ENCODE measurements around the gene GORAB. TPM values are rescaled to one million over a fixed set of nuclear protein-coding genes. Genes with fewer than 3 reads are reported as not detected.

The GORAB gene
- total and polyA plus RNA-seq, 2 of the 4 experiments (the other 2 are of a cell fraction): 11.3 to 14.0 TPM

DNA sequence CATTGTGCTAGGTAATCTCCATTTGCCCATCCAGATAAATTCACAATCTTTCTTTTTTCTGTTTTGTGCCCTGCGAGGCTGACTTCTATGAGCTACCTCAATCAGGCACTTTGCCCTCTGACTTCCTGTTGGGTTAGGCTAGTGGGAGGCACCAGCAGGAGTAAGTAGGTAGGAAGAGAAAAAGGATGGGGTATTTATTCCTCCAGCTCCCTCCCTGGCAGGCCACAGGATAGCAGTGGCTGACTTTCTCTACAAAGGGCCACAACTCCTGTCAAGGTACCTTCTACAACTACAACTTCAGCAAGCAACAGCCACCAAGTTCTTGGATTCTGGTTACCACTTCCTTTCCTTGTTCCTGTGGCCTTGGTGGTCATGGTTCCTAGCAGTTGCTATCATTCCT is 18.8 kb upstream of the GORAB start:
- no peak overlapping the region for H3K18ac ChIP-seq (ENCODE audit: low read depth, low read length)
- H3K36me3 ChIP-seq (ENCODE audit: control insufficient read depth, insufficient read depth, low read length): no peaks in the 10 kb centered on the region
- H3K27ac ChIP-seq (ENCODE audit: insufficient read depth, low read length): no peak overlapping the region
- no peak overlapping the region for H4K8ac ChIP-seq (ENCODE audit: low read depth in 2 of 2, low read length in 2 of 2)
- no peak for TF ChIP-seq RFX5 (IDR thresholded peaks at IDR 0.05; ENCODE audit: low read depth, low read length)
- no peak for TF ChIP-seq FOS (IDR thresholded peaks at IDR 0.05; ENCODE audit: low read depth, low read length)
- no peak for TF ChIP-seq MAFK (IDR thresholded peaks at IDR 0.05; ENCODE audit: low read depth, low read length)
- TF ChIP-seq RAD21 (IDR thresholded peaks at IDR 0.05; ENCODE audit: low read length): no peak
- TF ChIP-seq, protein P1, sequence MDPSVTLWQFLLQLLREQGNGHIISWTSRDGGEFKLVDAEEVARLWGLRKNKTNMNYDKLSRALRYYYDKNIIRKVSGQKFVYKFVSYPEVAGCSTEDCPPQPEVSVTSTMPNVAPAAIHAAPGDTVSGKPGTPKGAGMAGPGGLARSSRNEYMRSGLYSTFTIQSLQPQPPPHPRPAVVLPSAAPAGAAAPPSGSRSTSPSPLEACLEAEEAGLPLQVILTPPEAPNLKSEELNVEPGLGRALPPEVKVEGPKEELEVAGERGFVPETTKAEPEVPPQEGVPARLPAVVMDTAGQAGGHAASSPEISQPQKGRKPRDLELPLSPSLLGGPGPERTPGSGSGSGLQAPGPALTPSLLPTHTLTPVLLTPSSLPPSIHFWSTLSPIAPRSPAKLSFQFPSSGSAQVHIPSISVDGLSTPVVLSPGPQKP (IDR thresholded peaks at IDR 0.05; ENCODE audit: borderline replicate concordance, low read depth, low read length): no peak
- no peak for TF ChIP-seq NFE2L2 (IDR thresholded peaks at IDR 0.05; ENCODE audit: low read depth, low read length)
- no peak for TF ChIP-seq MAZ (IDR thresholded peaks at IDR 0.05; ENCODE audit: borderline replicate concordance, low read depth, low read length)
- no peak for TF ChIP-seq CEBPB (IDR thresholded peaks at IDR 0.05; ENCODE audit: low read depth, low read length)
- no peak for TF ChIP-seq RCOR1 (IDR thresholded peaks at IDR 0.05; ENCODE audit: insufficient replicate concordance, low read length)
- no peak for TF ChIP-seq MXI1 (IDR thresholded peaks at IDR 0.05; ENCODE audit: borderline replicate concordance, low read depth, low read length)
- no peak for TF ChIP-seq CHD1 (IDR thresholded peaks at IDR 0.05; ENCODE audit: low read depth, low read length)
- TF ChIP-seq SMC3 (IDR thresholded peaks at IDR 0.05; ENCODE audit: low read depth, low read length): no peak
- TF ChIP-seq, protein P2, sequence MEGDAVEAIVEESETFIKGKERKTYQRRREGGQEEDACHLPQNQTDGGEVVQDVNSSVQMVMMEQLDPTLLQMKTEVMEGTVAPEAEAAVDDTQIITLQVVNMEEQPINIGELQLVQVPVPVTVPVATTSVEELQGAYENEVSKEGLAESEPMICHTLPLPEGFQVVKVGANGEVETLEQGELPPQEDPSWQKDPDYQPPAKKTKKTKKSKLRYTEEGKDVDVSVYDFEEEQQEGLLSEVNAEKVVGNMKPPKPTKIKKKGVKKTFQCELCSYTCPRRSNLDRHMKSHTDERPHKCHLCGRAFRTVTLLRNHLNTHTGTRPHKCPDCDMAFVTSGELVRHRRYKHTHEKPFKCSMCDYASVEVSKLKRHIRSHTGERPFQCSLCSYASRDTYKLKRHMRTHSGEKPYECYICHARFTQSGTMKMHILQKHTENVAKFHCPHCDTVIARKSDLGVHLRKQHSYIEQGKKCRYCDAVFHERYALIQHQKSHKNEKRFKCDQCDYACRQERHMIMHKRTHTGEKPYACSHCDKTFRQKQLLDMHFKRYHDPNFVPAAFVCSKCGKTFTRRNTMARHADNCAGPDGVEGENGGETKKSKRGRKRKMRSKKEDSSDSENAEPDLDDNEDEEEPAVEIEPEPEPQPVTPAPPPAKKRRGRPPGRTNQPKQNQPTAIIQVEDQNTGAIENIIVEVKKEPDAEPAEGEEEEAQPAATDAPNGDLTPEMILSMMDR (conservative IDR thresholded peaks at IDR 0.05; ENCODE audit: low read depth, low read length): no peak
- TF ChIP-seq USF2 (IDR thresholded peaks at IDR 0.05; ENCODE audit: low read depth, low read length): no peak
- TF ChIP-seq BHLHE40 (IDR thresholded peaks at IDR 0.05; ENCODE audit: low read depth, low read length): no peak
- TF ChIP-seq POLR2A (IDR thresholded peaks at IDR 0.05; ENCODE audit: low read depth, low read length): no peak
- peak overlapping the region; percentile 8 for H2AFZ ChIP-seq (replicated peaks; ENCODE audit: low read length, poor library complexity)
- DNase-seq (no peak), ATAC-seq (ENCODE audit: low read depth) (no peak)
- no CpG with 5 or more reads among the region's 1 CpG for WGBS, 2 experiments (ENCODE audit: extremely low coverage in 2 of 2, insufficient read length in 1 of 2)
- no TSS peak for BruUV-seq (replicated peaks)
- intact Hi-C loops (cut with micrococcal nuclease) (no loop called here), dilution Hi-C loops (cut with HindIII; ENCODE audit: low sequenced_read_pairs, unreplicated experiment) (no loop called here), in situ Hi-C loops (cut with MboI; ENCODE audit: low sequenced_read_pairs) (no loop called here)
- no peaks in the 10 kb centered on the region for H3K27me3 ChIP-seq (ENCODE audit: control insufficient read depth, insufficient read depth, low read length)
- ChIA-PET CTCF (interaction anchor here (0.6 kb wide), 2 partner anchors 354 to 365 kb away, joined by 3 read pairs; no protein-coding TSS in a partner anchor), POLR2A (ENCODE audit: unreplicated experiment) (no interaction called here)
- H3K4me3 ChIP-seq (ENCODE audit: insufficient read depth, low read depth, low read length): no peak overlapping the region
- no peak overlapping the region for H3K23ac ChIP-seq (ENCODE audit: low read depth, low read length)
- no peaks in the 10 kb centered on the region for H3K9me3 ChIP-seq (ENCODE audit: control insufficient read depth, insufficient read depth, low read length)
- H2AK9ac ChIP-seq (replicated peaks; ENCODE audit: low read depth, low read length, poor library complexity): no peak overlapping the region
- H3K4ac ChIP-seq (ENCODE audit: low read depth, low read length): no peak overlapping the region; the same call in 1 of the 2 replicates
- H2BK5ac ChIP-seq (ENCODE audit: low read depth, low read length, poor library complexity, severe bottlenecking): no peak overlapping the region
- H2AK5ac ChIP-seq (ENCODE audit: low read depth, low read length): no peak overlapping the region
- no peak overlapping the region for H3K56ac ChIP-seq (ENCODE audit: extremely low read depth, insufficient read depth, low read length)
- H3K9me1 ChIP-seq (ENCODE audit: insufficient read depth, low read length): no peaks in the 10 kb centered on the region
- H3K4me1 ChIP-seq (ENCODE audit: control insufficient read depth, insufficient read depth, low read length): no peaks in the 10 kb centered on the region
- no peak overlapping the region; the same call in 1 of the 2 replicates for H3K14ac ChIP-seq (replicated peaks; ENCODE audit: low read depth, low read length)
- H3K79me1 ChIP-seq (ENCODE audit: low read depth in 1 of 2, low read length in 2 of 2): no peaks in the 10 kb centered on the region
- H3K9ac ChIP-seq (ENCODE audit: low read depth, low read length): no peak overlapping the region
- no peak overlapping the region for H4K91ac ChIP-seq (ENCODE audit: insufficient read depth, low read depth, low read length)
- H4K5ac ChIP-seq (ENCODE audit: low read depth, low read length): no peak overlapping the region
- no peak overlapping the region for H2BK120ac ChIP-seq (ENCODE audit: low read depth, low read length)
- H2BK15ac ChIP-seq (ENCODE audit: low read depth, low read length): no peak overlapping the region
- H2BK20ac ChIP-seq (ENCODE audit: low read depth, low read length): no peak overlapping the region
- H3K4me2 ChIP-seq (ENCODE audit: low read depth, low read length): no peak overlapping the region
- no peaks in the 10 kb centered on the region for H4K20me1 ChIP-seq (ENCODE audit: insufficient read depth, low read length)
